ENCODE results near the gene AMOTL2. TPM values are rescaled to one million over a fixed set of nuclear protein-coding genes. Genes with fewer than 3 reads are reported as not detected.

AMOTL2 gene
- polyA plus RNA-seq, 2 of the 4 experiments (the other 2 are of a cell fraction), result 41.1 to 44.1 TPM

GRCh38 chr3:134394380-134394779 is 20.1 kb upstream of the AMOTL2 start:
- Histone ChIP-seq H3K4me2 (no peak overlapping the region), H3K9me3 (peaks cover 3% of the 10 kb centered on the region; the same call in 1 of the 3 replicates), H3K4me1 (no peaks in the 10 kb centered on the region), H3K4me3 (no peak overlapping the region), H3K27ac (no peak overlapping the region)
- 66% methylated on average over 4 of the region's 4 CpGs for WGBS (ENCODE audit: missing lambda C conversion rate)
- POLR2A ChIA-PET, result interaction anchor here (0.7 kb wide), 1 partner anchor 21 kb away, joined by 5 read pairs; no protein-coding TSS in a partner anchor
- FAIRE-seq (no peak), DNase-seq (ENCODE audit: low read depth in 1 of 2, low spot score in 1 of 2) (no peak), ATAC-seq (no peak)
- CTCF ChIA-PET, result interaction anchor here (0.6 to 1.2 kb wide), 4 partner anchors 18 to 245 kb away, joined by 3 read pairs; no protein-coding TSS in a partner anchor
- TF ChIP-seq REST (IDR thresholded peaks at IDR 0.05) (no peak), ESRRA (IDR thresholded peaks at IDR 0.05; ENCODE audit: borderline replicate concordance, low read length) (no peak), HES2 (IDR thresholded peaks at IDR 0.05) (no peak), CHD2 (IDR thresholded peaks at IDR 0.05; ENCODE audit: low read length, partially characterized antibody) (no peak), SMC3 (IDR thresholded peaks at IDR 0.05) (no peak), HOXA7 (CRISPR knock-in tag; IDR thresholded peaks at IDR 0.05) (no peak), FOSL2 (IDR thresholded peaks at IDR 0.05) (no peak), FOSL2 (CRISPR knock-in tag; IDR thresholded peaks at IDR 0.05) (no peak), RARB (CRISPR knock-in tag; IDR thresholded peaks at IDR 0.05) (no peak), HOXB13 (CRISPR knock-in tag; IDR thresholded peaks at IDR 0.05; ENCODE audit: low read depth) (no peak), KDM5A (IDR thresholded peaks at IDR 0.05) (no peak), HMGXB4 (CRISPR knock-in tag; IDR thresholded peaks at IDR 0.05; ENCODE audit: borderline replicate concordance) (no peak), CEBPB (IDR thresholded peaks at IDR 0.05) (no peak), ZC3H11A (IDR thresholded peaks at IDR 0.05) (no peak), USF2 (IDR thresholded peaks at IDR 0.05) (no peak)

GRCh38 chr3:134393074-134393473 is 18.8 kb upstream of the AMOTL2 start:
- ATAC-seq (no peak), FAIRE-seq (no peak), DNase-seq (ENCODE audit: low read depth in 1 of 2, low spot score in 1 of 2) (no peak)
- H3K4me1 ChIP-seq, result no peaks in the 10 kb centered on the region
- TF ChIP-seq MAFK (IDR thresholded peaks at IDR 0.05; ENCODE audit: partially characterized antibody) (no peak), ZFP36 (IDR thresholded peaks at IDR 0.05; ENCODE audit: borderline replicate concordance, partially characterized antibody) (no peak), ZNF302 (CRISPR knock-in tag; IDR thresholded peaks at IDR 0.05) (no peak), MAZ (IDR thresholded peaks at IDR 0.05; ENCODE audit: borderline replicate concordance, low read depth, low read length) (no peak), HDAC2 (IDR thresholded peaks at IDR 0.05) (no peak), RFX5 (IDR thresholded peaks at IDR 0.05) (no peak), HES2 (IDR thresholded peaks at IDR 0.05) (no peak), SREBF2 (IDR thresholded peaks at IDR 0.05) (no peak), NFE2L2 (conservative IDR thresholded peaks at IDR 0.05; ENCODE audit: low read length) (no peak), CEBPB (IDR thresholded peaks at IDR 0.05) (no peak), EP300 (IDR thresholded peaks at IDR 0.05) (no peak), CHD2 (IDR thresholded peaks at IDR 0.05; ENCODE audit: low read length, partially characterized antibody) (no peak), TFCP2L1 (CRISPR knock-in tag; IDR thresholded peaks at IDR 0.05) (no peak), PBX3 (IDR thresholded peaks at IDR 0.05) (no peak), KDM1A (IDR thresholded peaks at IDR 0.05; ENCODE audit: low read depth) (no peak), HEYL (CRISPR knock-in tag; IDR thresholded peaks at IDR 0.05) (no peak), RNF2 (IDR thresholded peaks at IDR 0.05; ENCODE audit: borderline replicate concordance, low read depth) (no peak), RARB (CRISPR knock-in tag; IDR thresholded peaks at IDR 0.05) (no peak)
- H3K4me2 ChIP-seq, result no peak overlapping the region
- ChIA-PET POLR2A (no interaction called here), CTCF (interaction anchor here (0.8 to 1.0 kb wide), 2 partner anchors 27 to 30 kb away, joined by 3 read pairs; no protein-coding TSS in a partner anchor)
- peaks cover 3% of the 10 kb centered on the region; the same call in 1 of the 3 replicates for H3K9me3 ChIP-seq
- H3K27ac ChIP-seq, result no peak overlapping the region
- 81% methylated on average over 2 of the region's 2 CpGs for WGBS (ENCODE audit: missing lambda C conversion rate)
- no peak overlapping the region for H3K4me3 ChIP-seq
